HepG2 (cell line): ENCODE measurements around the gene ZCCHC24. TPM values are rescaled to one million over a fixed set of nuclear protein-coding genes. Genes with fewer than 3 reads are reported as not detected.
A peak's percentile ranks its signal among the peaks of the same experiment; 100 is the strongest.

ENCODE experiments used
- ATAC-seq: fragments of 200-7000 bp; cut with Tn5 transposase; 3 replicates; pipeline ENCODE4 v1.9.1; 2020; ENCODE audit warnings: mild to moderate bottlenecking, moderate library complexity
- BruUV-seq: library from RNA; stranded (reverse); fragments of 400-500 nt; replicated peaks from 2 replicates; lab custom pipeline; 2021; lab: Mats Ljungman, UMichigan
- CTCF ChIA-PET: fragments of 300-600 bp; formaldehyde crosslinking; extraction: SDS; loops from one replicate; lab custom pipeline; 2021; ENCODE audit warnings: low total read pairs, inconsistent platforms, low intra/inter-chr PET ratio; lab: Yijun Ruan, JAX
- POLR2A ChIA-PET: fragments of 350-600 bp; sonication (Branson Sonifier 250); formaldehyde crosslinking; loops from one replicate; lab custom pipeline; 2020; ENCODE audit warnings: antibody characterized with exemption, inconsistent platforms; lab: Yijun Ruan, JAX
- DNase-seq: peaks from one replicate; pipeline ENCODE4 v3.0.0-alpha.2; 2015; ENCODE audit warnings: low spot score
- FAIRE-seq: peaks from 3 replicates; lab custom pipeline; 2011; peaks lifted over from hg19 to GRCh38; lab: Jason Lieb, UNC
- H2AFZ ChIP-seq: one replicate; pipeline ENCODE4 v1.6.1; 2011; ENCODE audit warnings: low read length, inconsistent platforms
- H3K27ac ChIP-seq: fragments of 300-600 bp; 3 replicates; pipeline ENCODE4 v1.8.0; 2011; ENCODE audit warnings: mixed run types, mild to moderate bottlenecking, mixed read lengths, low read length, inconsistent platforms; ENCODE audit not compliant: insufficient read depth; ENCODE audit errors: extremely low read length
- H3K27me3 ChIP-seq, 2 experiments: fragments of 200-600 bp in 1 of 2; 2 replicates in 1 of 2; 3 replicates in 1 of 2; pipeline versions ENCODE4 v1.6.0 to v1.8.0; 2011; ENCODE audit warnings: low read length in 2 of 2, mild to moderate bottlenecking in 2 of 2, moderate library complexity in 2 of 2, inconsistent platforms in 1 of 2; ENCODE audit not compliant: insufficient read depth in 2 of 2, control insufficient read depth in 1 of 2
- H3K36me3 ChIP-seq, 2 experiments: fragments of 200-600 bp in 1 of 2; replicated peaks in 1 of 2; 2 replicates in 1 of 2; 3 replicates in 1 of 2; pipeline versions ENCODE4 v1.5.1 to v1.8.0; 2011; ENCODE audit warnings: low read length in 2 of 2, inconsistent platforms in 1 of 2; ENCODE audit not compliant: insufficient read depth in 2 of 2, control insufficient read depth in 1 of 2
- H3K4me1 ChIP-seq: 2 replicates; pipeline ENCODE4 v1.5.1; 2012; ENCODE audit warnings: low read length, inconsistent platforms; ENCODE audit not compliant: insufficient read depth
- H3K4me2 ChIP-seq: 2 replicates; pipeline ENCODE4 v1.6.0; 2011; ENCODE audit warnings: low read depth, low read length, inconsistent platforms
- H3K4me3 ChIP-seq, 3 experiments: fragments of 200-600 bp in 1 of 3; sonication (generic), shearing (Covaris generic) in 1 of 3; replicated peaks in 1 of 3; 2 replicates each; pipeline ENCODE4 v1.5.1; 2011 to 2016; ENCODE audit warnings: low read length in 3 of 3, inconsistent platforms in 2 of 3, low read depth in 2 of 3, mild to moderate bottlenecking in 2 of 3, control low read depth in 1 of 3, mixed read lengths in 1 of 3; ENCODE audit not compliant: insufficient read depth in 1 of 3
- H3K79me2 ChIP-seq: one replicate; pipeline ENCODE4 v1.6.1; 2011; ENCODE audit warnings: low read length, inconsistent platforms; ENCODE audit not compliant: insufficient read depth
- H3K9ac ChIP-seq: 2 replicates; pipeline ENCODE4 v1.6.0; 2011; ENCODE audit warnings: mild to moderate bottlenecking, low read depth, low read length, inconsistent platforms; ENCODE audit not compliant: insufficient read depth
- H3K9me3 ChIP-seq: 2 replicates; pipeline ENCODE4 v1.5.1; 2012; ENCODE audit warnings: mild to moderate bottlenecking, low read length
- H4K20me1 ChIP-seq: 2 replicates; pipeline ENCODE4 v1.6.0; 2011; ENCODE audit warnings: inconsistent platforms, mild to moderate bottlenecking, low read length, moderate library complexity; ENCODE audit not compliant: insufficient read depth
- ELF3 ChIP-seq: IDR thresholded peaks from 2 replicates; pipeline ENCODE4 v1.6.1; 2016; ENCODE audit warnings: missing genetic modification reagents, missing compliant biosample characterization
- IRX3 ChIP-seq: sonication (generic); formaldehyde crosslinking; IDR thresholded peaks from 2 replicates; pipeline ENCODE4 v1.8.1; 2023; ENCODE audit warnings: mild to moderate bottlenecking, low read depth, missing genetic modification reagents, borderline replicate concordance
- ZNF33A ChIP-seq: sonication (generic); formaldehyde crosslinking; IDR thresholded peaks from 2 replicates; pipeline ENCODE4 v1.5.1; 2020; ENCODE audit warnings: missing genetic modification reagents, mild to moderate bottlenecking, moderate library complexity, borderline replicate concordance
- WGBS: methylation state at CpG from one replicate; pipeline ENCODE4 v1.1.6; 2017; ENCODE audit warnings: low lambda C conversion rate; 5-methylcytosine and 5-hydroxymethylcytosine counted together
- in situ Hi-C: cut with HindIII; loops from 2 replicates; pipeline ENCODE4 v1.10.0; 2017; ENCODE audit warnings: low pct_unique_long_range_greater_than_20kb; ENCODE audit not compliant: extremely low pct_ligation_motif_present
- intact Hi-C: fragments of 100-400 bp; cut with micrococcal nuclease; formaldehyde crosslinking; loops from one replicate; pipeline ENCODE4 v1.10.0; 2022; ENCODE audit not compliant: unreplicated experiment
- polyA plus RNA-seq, 8 experiments: library from polyadenylated mRNA; depleted of rRNA in 3 of 8; stranded (reverse) in 7 of 8; unstranded in 1 of 8; fragments of >200 nt; fragmentation: Illumina TruSeq in 4 of 8; extraction: Trizol in 4 of 8; gene quantifications; 2 replicates each; pipeline versions ENCODE4 v1.2.1 to v1.2.3, GENCODE V29; 2011 to 2016; ENCODE audit warnings: low read depth in 4 of 8, missing spikeins in 1 of 8, mixed read lengths in 1 of 8; ENCODE audit not compliant: insufficient read depth in 1 of 8
- total RNA-seq, 5 experiments: library from RNA; depleted of rRNA; stranded (reverse); fragments of >200 nt; fragmentation: Illumina TruSeq; extraction: Trizol; gene quantifications; 2 replicates each; pipeline ENCODE4 v1.2.3, GENCODE V29; 2016; ENCODE audit warnings: low read depth in 1 of 5
- TF ChIP-seq, protein P1 (sequence below): sonication (generic); formaldehyde crosslinking; IDR thresholded peaks from 2 replicates; pipeline ENCODE4 v1.5.1; 2020; ENCODE audit warnings: mild to moderate bottlenecking, missing genetic modification reagents, moderate library complexity

Gene ZCCHC24
- total and polyA plus RNA-seq, 2 of the 13 experiments (the other 11 are each of a cell fraction or from before 2014, with no cell fraction given), result 3.1 to 7.9 TPM

DNA sequence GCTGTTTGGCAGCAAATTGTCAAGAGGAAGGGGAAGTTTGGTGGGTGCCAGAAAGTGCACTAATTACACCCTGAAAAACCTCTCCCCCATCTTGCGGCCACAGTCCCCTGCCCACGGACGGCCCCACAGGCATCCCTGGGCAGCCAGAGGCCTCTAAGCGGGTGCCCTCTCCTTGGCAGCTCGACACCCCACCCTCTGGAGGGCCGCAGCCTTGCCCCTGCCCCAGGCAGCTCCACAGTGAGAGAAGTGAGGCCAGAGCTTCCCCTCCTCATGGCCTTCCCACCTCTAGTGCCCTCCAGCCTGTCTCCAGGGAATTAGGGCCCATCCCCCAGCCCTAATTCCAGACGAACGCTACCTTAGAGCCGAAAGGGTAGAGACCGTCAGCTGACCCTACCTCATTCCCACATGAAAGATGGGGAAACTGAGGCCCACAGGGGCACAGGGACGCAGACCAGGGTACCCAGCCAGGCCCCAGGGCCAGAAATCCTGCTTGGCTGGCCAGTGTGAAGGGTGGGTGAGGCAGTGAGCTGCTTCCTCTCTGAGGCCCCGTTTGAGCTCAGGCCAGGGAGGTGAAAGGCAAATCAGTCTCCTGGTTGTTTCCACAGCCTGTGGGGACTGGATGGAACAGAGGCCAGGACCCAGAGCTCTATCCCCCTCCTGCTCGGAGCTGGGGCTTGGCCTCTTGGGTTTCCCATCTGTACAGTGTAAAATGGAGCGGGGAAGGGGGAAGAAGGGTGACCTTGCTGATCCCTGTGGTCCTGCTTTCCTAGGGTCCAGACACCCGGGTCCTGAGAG is 10.0 kb downstream of the ZCCHC24 start:
- H4K20me1 ChIP-seq, result no peaks in the 10 kb centered on the region
- no peak for DNase-seq
- peaks cover 50% of the 10 kb centered on the region for H3K4me1 ChIP-seq
- BruUV-seq, result no TSS peak
- no peak for ATAC-seq
- no peaks in the 10 kb centered on the region for H3K9me3 ChIP-seq
- H3K27me3 ChIP-seq, result no peaks in the 10 kb centered on the region
- H3K36me3 ChIP-seq, result no peaks in the 10 kb centered on the region; a peak in 1 of 5 replicates
- FAIRE-seq, result no peak
- ChIA-PET POLR2A (no interaction called here), CTCF (no interaction called here)
- intact Hi-C loops, result no loop called here
- in situ Hi-C loops, result no loop called here
- H3K4me3 ChIP-seq, result no peak overlapping the region
- H3K9ac ChIP-seq, result no peak overlapping the region
- whole genome bisulfite sequencing, result 81% methylated on average over 13 of the region's 15 CpGs
- H2AFZ ChIP-seq, result no peak overlapping the region
- TF ChIP-seq ZNF33A (CRISPR knock-in tag) (no peak), ELF3 (CRISPR knock-in tag) (no peak), IRX3 (no peak)
- TF ChIP-seq, protein P1, sequence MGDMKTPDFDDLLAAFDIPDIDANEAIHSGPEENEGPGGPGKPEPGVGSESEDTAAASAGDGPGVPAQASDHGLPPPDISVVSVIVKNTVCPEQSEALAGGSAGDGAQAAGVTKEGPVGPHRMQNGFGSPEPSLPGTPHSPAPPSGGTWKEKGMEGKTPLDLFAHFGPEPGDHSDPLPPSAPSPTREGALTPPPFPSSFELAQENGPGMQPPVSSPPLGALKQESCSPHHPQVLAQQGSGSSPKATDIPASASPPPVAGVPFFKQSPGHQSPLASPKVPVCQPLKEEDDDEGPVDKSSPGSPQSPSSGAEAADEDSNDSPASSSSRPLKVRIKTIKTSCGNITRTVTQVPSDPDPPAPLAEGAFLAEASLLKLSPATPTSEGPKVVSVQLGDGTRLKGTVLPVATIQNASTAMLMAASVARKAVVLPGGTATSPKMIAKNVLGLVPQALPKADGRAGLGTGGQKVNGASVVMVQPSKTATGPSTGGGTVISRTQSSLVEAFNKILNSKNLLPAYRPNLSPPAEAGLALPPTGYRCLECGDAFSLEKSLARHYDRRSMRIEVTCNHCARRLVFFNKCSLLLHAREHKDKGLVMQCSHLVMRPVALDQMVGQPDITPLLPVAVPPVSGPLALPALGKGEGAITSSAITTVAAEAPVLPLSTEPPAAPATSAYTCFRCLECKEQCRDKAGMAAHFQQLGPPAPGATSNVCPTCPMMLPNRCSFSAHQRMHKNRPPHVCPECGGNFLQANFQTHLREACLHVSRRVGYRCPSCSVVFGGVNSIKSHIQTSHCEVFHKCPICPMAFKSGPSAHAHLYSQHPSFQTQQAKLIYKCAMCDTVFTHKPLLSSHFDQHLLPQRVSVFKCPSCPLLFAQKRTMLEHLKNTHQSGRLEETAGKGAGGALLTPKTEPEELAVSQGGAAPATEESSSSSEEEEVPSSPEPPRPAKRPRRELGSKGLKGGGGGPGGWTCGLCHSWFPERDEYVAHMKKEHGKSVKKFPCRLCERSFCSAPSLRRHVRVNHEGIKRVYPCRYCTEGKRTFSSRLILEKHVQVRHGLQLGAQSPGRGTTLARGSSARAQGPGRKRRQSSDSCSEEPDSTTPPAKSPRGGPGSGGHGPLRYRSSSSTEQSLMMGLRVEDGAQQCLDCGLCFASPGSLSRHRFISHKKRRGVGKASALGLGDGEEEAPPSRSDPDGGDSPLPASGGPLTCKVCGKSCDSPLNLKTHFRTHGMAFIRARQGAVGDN (CRISPR knock-in tag), result peak; percentile 16; the same call in 1 of the 2 replicates
- no peaks in the 10 kb centered on the region for H3K79me2 ChIP-seq
- no peak overlapping the region for H3K4me2 ChIP-seq
- H3K27ac ChIP-seq, result no peak overlapping the region
